ENCODE data around the gene DPYD.
A peak's percentile ranks its signal among the peaks of the same experiment; 100 is the strongest.
"Not testable (repeated sequence)": the region's sequence is repeated elsewhere in the genome, so short reads cannot be mapped to it uniquely, and the experiment has no call there.

Gene DPYD

GRCh38 chr1:97372531-97372930 is 548.3 kb downstream of the DPYD start:
- H3K4me3 Mint-ChIP-seq: no peak overlapping the region
- ATAC-seq (replicated peaks): no peak
- no peak for DNase-seq
- H3K36me3 Mint-ChIP-seq (ENCODE audit: insufficient read depth): no peaks in the 10 kb centered on the region
- no peaks in the 10 kb centered on the region for H3K9me3 Mint-ChIP-seq
- H3K27me3 Mint-ChIP-seq: no peaks in the 10 kb centered on the region
- H3K4me1 Mint-ChIP-seq (ENCODE audit: low read depth in 2 of 2): peaks cover 3 to 7% of the 10 kb centered on the region in 2 donors
- no peak overlapping the region for H3K27ac Mint-ChIP-seq

- H3K4me1 Mint-ChIP-seq (ENCODE audit: low read depth in 2 of 2): no peaks in the 10 kb centered on the region
- H3K9me3 Mint-ChIP-seq: no peaks in the 10 kb centered on the region
- no peak for DNase-seq
- no peak overlapping the region for H3K27ac Mint-ChIP-seq
- H3K36me3 Mint-ChIP-seq (ENCODE audit: insufficient read depth): peaks cover 7% of the 10 kb centered on the region
- no peaks in the 10 kb centered on the region for H3K27me3 Mint-ChIP-seq
- H3K4me3 Mint-ChIP-seq: no peak overlapping the region
- ATAC-seq (replicated peaks): no peak
These were observed 552.5 kb downstream of the DPYD start for GRCh38 chr1:97368296-97368695.

GRCh38 chr1:97366984-97367383 is 553.9 kb downstream of the DPYD start:
- no peak for ATAC-seq (replicated peaks)
- DNase-seq: no peak
- peaks cover 7% of the 10 kb centered on the region for H3K36me3 Mint-ChIP-seq (ENCODE audit: insufficient read depth)
- H3K4me3 Mint-ChIP-seq: no peak overlapping the region
- H3K9me3 Mint-ChIP-seq: no peaks in the 10 kb centered on the region
- H3K4me1 Mint-ChIP-seq (ENCODE audit: low read depth in 2 of 2): no peaks in the 10 kb centered on the region
- no peaks in the 10 kb centered on the region for H3K27me3 Mint-ChIP-seq
- H3K27ac Mint-ChIP-seq: no peak overlapping the region

GRCh38 chr1:97365026-97365425 is 555.8 kb downstream of the DPYD start:
- Mint-ChIP-seq H3K4me3 (no peak overlapping the region), H3K36me3 (ENCODE audit: insufficient read depth) (peaks cover 7% of the 10 kb centered on the region)

GRCh38 chr1:97364086-97364485 is 556.7 kb downstream of the DPYD start:
- DNase-seq (no peak), ATAC-seq (replicated peaks) (no peak)
- Mint-ChIP-seq H3K4me3 (no peak overlapping the region), H3K27me3 (no peaks in the 10 kb centered on the region), H3K4me1 (ENCODE audit: low read depth in 2 of 2) (no peaks in the 10 kb centered on the region), H3K27ac (no peak overlapping the region), H3K36me3 (ENCODE audit: insufficient read depth) (peaks cover 7% of the 10 kb centered on the region), H3K9me3 (peaks cover 0 to 2% of the 10 kb centered on the region in 2 donors)

More at GRCh38 chr1:97365026-97365425, 555.8 kb downstream of the DPYD start:
- Mint-ChIP-seq H3K4me1 (ENCODE audit: low read depth in 2 of 2) (no peaks in the 10 kb centered on the region), H3K27me3 (no peaks in the 10 kb centered on the region), H3K27ac (no peak overlapping the region), H3K9me3 (peaks cover 0 to 2% of the 10 kb centered on the region in 2 donors)
- no peak for ATAC-seq (replicated peaks)
- no peak for DNase-seq

GRCh38 chr1:97356309-97356708 is 564.5 kb downstream of the DPYD start:
- Mint-ChIP-seq H3K4me1 (ENCODE audit: low read depth in 2 of 2) (no peaks in the 10 kb centered on the region), H3K4me3 (no peak overlapping the region), H3K27me3 (no peaks in the 10 kb centered on the region), H3K27ac (no peak overlapping the region), H3K9me3 (peaks cover 0 to 2% of the 10 kb centered on the region in 2 donors), H3K36me3 (ENCODE audit: insufficient read depth) (peaks cover 2% of the 10 kb centered on the region)
- DNase-seq: no peak
- ATAC-seq (replicated peaks): no peak

- DNase-seq: no peak
- Mint-ChIP-seq H3K9me3 (no peaks in the 10 kb centered on the region), H3K4me1 (ENCODE audit: low read depth in 2 of 2) (no peaks in the 10 kb centered on the region), H3K36me3 (ENCODE audit: insufficient read depth) (peaks cover 2% of the 10 kb centered on the region), H3K4me3 (no peak overlapping the region), H3K27me3 (no peaks in the 10 kb centered on the region), H3K27ac (no peak overlapping the region)
- no peak for ATAC-seq (replicated peaks)
These were observed 567.9 kb downstream of the DPYD start for GRCh38 chr1:97352936-97353382.

- Mint-ChIP-seq H3K36me3 (ENCODE audit: insufficient read depth) (peaks cover 2% of the 10 kb centered on the region), H3K27ac (peak overlapping the region in 1 of 2 donors; percentile 1), H3K27me3 (no peaks in the 10 kb centered on the region), H3K4me3 (no peak overlapping the region), H3K4me1 (ENCODE audit: low read depth in 2 of 2) (no peaks in the 10 kb centered on the region), H3K9me3 (no peaks in the 10 kb centered on the region)
- ATAC-seq (replicated peaks) (no peak), DNase-seq (no peak)
These were observed 569.0 kb downstream of the DPYD start for GRCh38 chr1:97351846-97352245.

- no peaks in the 10 kb centered on the region for H3K9me3 Mint-ChIP-seq
- no peak overlapping the region for H3K4me3 Mint-ChIP-seq
- H3K36me3 Mint-ChIP-seq (ENCODE audit: insufficient read depth): peaks cover 2% of the 10 kb centered on the region
- H3K27ac Mint-ChIP-seq: peak overlapping the region in 1 of 2 donors; percentile 1
- H3K4me1 Mint-ChIP-seq (ENCODE audit: low read depth in 2 of 2): no peaks in the 10 kb centered on the region
- ATAC-seq (replicated peaks): no peak
- DNase-seq: no peak
- no peaks in the 10 kb centered on the region for H3K27me3 Mint-ChIP-seq
These were observed 570.2 kb downstream of the DPYD start for GRCh38 chr1:97350662-97351061.

- Mint-ChIP-seq H3K4me1 (ENCODE audit: low read depth in 2 of 2) (no peaks in the 10 kb centered on the region), H3K9me3 (no peaks in the 10 kb centered on the region), H3K36me3 (ENCODE audit: insufficient read depth) (peaks cover 2% of the 10 kb centered on the region), H3K27me3 (no peaks in the 10 kb centered on the region), H3K27ac (peak overlapping the region in 1 of 2 donors; percentile 76), H3K4me3 (no peak overlapping the region)
- no peak for ATAC-seq (replicated peaks)
- DNase-seq: no peak
These were observed 570.6 kb downstream of the DPYD start for GRCh38 chr1:97350241-97350640.

GRCh38 chr1:97349794-97350193 is 571.0 kb downstream of the DPYD start:
- not testable (repeated sequence) for DNase-seq; ATAC-seq (replicated peaks); H3K4me3 Mint-ChIP-seq; H3K4me1 Mint-ChIP-seq (ENCODE audit: low read depth in 2 of 2); H3K36me3 Mint-ChIP-seq (ENCODE audit: insufficient read depth); H3K9me3 Mint-ChIP-seq; H3K27me3 Mint-ChIP-seq
- peak overlapping the region in 1 of 2 donors; percentile 76 for H3K27ac Mint-ChIP-seq

- Mint-ChIP-seq H3K9me3 (no peaks in the 10 kb centered on the region), H3K4me3 (no peak overlapping the region), H3K27me3 (no peaks in the 10 kb centered on the region), H3K27ac (no peak overlapping the region), H3K36me3 (ENCODE audit: insufficient read depth) (peaks cover 2% of the 10 kb centered on the region), H3K4me1 (ENCODE audit: low read depth in 2 of 2) (no peaks in the 10 kb centered on the region)
- DNase-seq: no peak
- no peak for ATAC-seq (replicated peaks)
These were observed 572.1 kb downstream of the DPYD start for GRCh38 chr1:97348599-97349265.

- no peak overlapping the region for H3K27ac Mint-ChIP-seq
- no peaks in the 10 kb centered on the region for H3K27me3 Mint-ChIP-seq
- peaks cover 2% of the 10 kb centered on the region for H3K36me3 Mint-ChIP-seq (ENCODE audit: insufficient read depth)
- DNase-seq (no peak), ATAC-seq (replicated peaks) (no peak)
- no peaks in the 10 kb centered on the region for H3K4me1 Mint-ChIP-seq (ENCODE audit: low read depth in 2 of 2)
- no peaks in the 10 kb centered on the region for H3K9me3 Mint-ChIP-seq
- no peak overlapping the region for H3K4me3 Mint-ChIP-seq
These were observed 579.9 kb downstream of the DPYD start for GRCh38 chr1:97340951-97341350.

GRCh38 chr1:97338347-97338746 is 582.5 kb downstream of the DPYD start:
- Mint-ChIP-seq H3K4me3 (no peak overlapping the region), H3K9me3 (no peaks in the 10 kb centered on the region), H3K4me1 (ENCODE audit: low read depth in 2 of 2) (no peaks in the 10 kb centered on the region), H3K36me3 (ENCODE audit: insufficient read depth) (peaks cover 2% of the 10 kb centered on the region), H3K27ac (no peak overlapping the region), H3K27me3 (no peaks in the 10 kb centered on the region)
- DNase-seq (no peak), ATAC-seq (replicated peaks) (no peak)
